OCI-LY7 (cell line): ENCODE results near the gene FARP2.
"Not testable (repeated sequence)": the region's sequence is repeated elsewhere in the genome, so short reads cannot be mapped to it uniquely, and the experiment has no call there.

Experiments used
- CTCF ChIP-seq: fragments of 200-600 bp; sonication (generic); conservative IDR thresholded peaks from 2 replicates; pipeline ENCODE4 v1.5.1; 2014; ENCODE audit warnings: mild to moderate bottlenecking, antibody characterized with exemption, low read length, moderate library complexity, mixed read lengths
- EZH2phosphoT487 ChIP-seq: fragments of 200-600 bp; sonication (generic); IDR thresholded peaks from 2 replicates; pipeline ENCODE4 v1.6.1; 2018; ENCODE audit warnings: low read depth, borderline replicate concordance, mild to moderate bottlenecking, mixed run types, antibody characterized with exemption, low read length, moderate library complexity, mixed read lengths

GRCh38 chr2:241318830-241319229 is 37.3 kb upstream of the FARP2 start:
- not testable (repeated sequence) for TF ChIP-seq CTCF, EZH2phosphoT487
